HCEC 1CT (cell line): ENCODE results near the gene HNRNPC.
"Not testable (repeated sequence)": the region's sequence is repeated elsewhere in the genome, so short reads cannot be mapped to it uniquely, and the experiment has no call there.

Source experiments
- DNase-seq: peaks from one replicate; pipeline ENCODE4 v3.0.0-alpha.2; 2017

HNRNPC gene

GRCh38 chr14:21241218-21241819 lies 27.9 kb downstream of the HNRNPC start:
- peak; percentile 44 for DNase-seq

GRCh38 chr14:21240417-21240816 lies 28.8 kb downstream of the HNRNPC start:
- no peak for DNase-seq

GRCh38 chr14:21238823-21239518 lies 30.3 kb downstream of the HNRNPC start:
- no peak for DNase-seq

- DNase-seq, result no peak
These were observed 32.1 kb downstream of the HNRNPC start for GRCh38 chr14:21236948-21237797.

- DNase-seq, result no peak
These were observed 35.1 kb downstream of the HNRNPC start for GRCh38 chr14:21234112-21234511.

GRCh38 chr14:21233457-21234076 lies 35.7 kb downstream of the HNRNPC start:
- DNase-seq, result no peak

GRCh38 chr14:21231020-21231652 lies 38.1 kb downstream of the HNRNPC start:
- no peak for DNase-seq

- DNase-seq, result no peak
These were observed 39.4 kb downstream of the HNRNPC start for GRCh38 chr14:21229821-21230220.

- DNase-seq, result no peak
These were observed 41.3 kb downstream of the HNRNPC start for GRCh38 chr14:21227981-21228380.

- no peak for DNase-seq
These were observed 42.1 kb downstream of the HNRNPC start for GRCh38 chr14:21227150-21227549.

GRCh38 chr14:21226467-21226866 lies 42.8 kb downstream of the HNRNPC start:
- no peak for DNase-seq

GRCh38 chr14:21225164-21225563 lies 44.1 kb downstream of the HNRNPC start:
- DNase-seq, result not testable (repeated sequence)

- peak; percentile 15 for DNase-seq
These were observed 48.3 kb downstream of the HNRNPC start for GRCh38 chr14:21220874-21221477.

- DNase-seq, result peak; percentile 39
These were observed 49.6 kb downstream of the HNRNPC start for GRCh38 chr14:21219561-21220111.

- no peak for DNase-seq
These were observed 50.1 kb downstream of the HNRNPC start for GRCh38 chr14:21219120-21219519.

GRCh38 chr14:21215879-21216251 lies 53.4 kb downstream of the HNRNPC start:
- DNase-seq, result no peak

GRCh38 chr14:21215130-21215878 lies 53.9 kb downstream of the HNRNPC start:
- no peak for DNase-seq

- DNase-seq, result no peak
These were observed 55.6 kb downstream of the HNRNPC start for GRCh38 chr14:21213652-21214051.

GRCh38 chr14:21212824-21213223 lies 56.4 kb downstream of the HNRNPC start:
- not testable (repeated sequence) for DNase-seq

GRCh38 chr14:21211509-21211908 lies 57.7 kb downstream of the HNRNPC start:
- no peak for DNase-seq

GRCh38 chr14:21210023-21210422 lies 59.2 kb downstream of the HNRNPC start:
- no peak for DNase-seq
